ENCODE results near the gene C1orf232.

DNA sequence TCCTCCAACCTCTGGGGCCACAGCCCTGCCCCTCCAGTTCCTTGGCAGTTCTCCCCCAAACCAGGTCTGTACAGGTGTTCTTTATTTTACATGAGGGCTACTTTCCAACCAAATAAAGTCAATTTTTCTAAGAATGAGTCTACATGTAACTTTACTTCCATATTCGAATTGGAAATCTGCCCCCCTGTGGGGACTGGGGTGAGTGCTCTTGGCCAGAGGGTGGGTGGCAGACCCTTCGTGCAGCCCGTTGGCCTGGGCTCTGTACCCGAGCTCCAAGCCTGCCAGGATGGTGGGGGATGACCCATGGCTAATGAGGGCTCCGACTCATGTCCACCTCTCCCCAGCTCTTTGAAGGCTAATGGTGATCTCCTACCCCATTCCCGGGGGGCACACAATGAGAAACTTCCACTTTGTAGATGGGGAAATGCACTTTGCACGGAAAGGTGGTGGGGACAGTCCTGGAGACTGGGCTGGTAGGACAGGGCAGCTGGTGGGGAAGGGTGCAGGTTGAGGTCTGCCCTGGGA, 21.1 kb upstream of the C1orf232 start:
- no peak for TF ChIP-seq EZH2 (IDR thresholded peaks at IDR 0.05)
- TF ChIP-seq, protein P1, sequence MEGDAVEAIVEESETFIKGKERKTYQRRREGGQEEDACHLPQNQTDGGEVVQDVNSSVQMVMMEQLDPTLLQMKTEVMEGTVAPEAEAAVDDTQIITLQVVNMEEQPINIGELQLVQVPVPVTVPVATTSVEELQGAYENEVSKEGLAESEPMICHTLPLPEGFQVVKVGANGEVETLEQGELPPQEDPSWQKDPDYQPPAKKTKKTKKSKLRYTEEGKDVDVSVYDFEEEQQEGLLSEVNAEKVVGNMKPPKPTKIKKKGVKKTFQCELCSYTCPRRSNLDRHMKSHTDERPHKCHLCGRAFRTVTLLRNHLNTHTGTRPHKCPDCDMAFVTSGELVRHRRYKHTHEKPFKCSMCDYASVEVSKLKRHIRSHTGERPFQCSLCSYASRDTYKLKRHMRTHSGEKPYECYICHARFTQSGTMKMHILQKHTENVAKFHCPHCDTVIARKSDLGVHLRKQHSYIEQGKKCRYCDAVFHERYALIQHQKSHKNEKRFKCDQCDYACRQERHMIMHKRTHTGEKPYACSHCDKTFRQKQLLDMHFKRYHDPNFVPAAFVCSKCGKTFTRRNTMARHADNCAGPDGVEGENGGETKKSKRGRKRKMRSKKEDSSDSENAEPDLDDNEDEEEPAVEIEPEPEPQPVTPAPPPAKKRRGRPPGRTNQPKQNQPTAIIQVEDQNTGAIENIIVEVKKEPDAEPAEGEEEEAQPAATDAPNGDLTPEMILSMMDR (IDR thresholded peaks at IDR 0.05), result no peak

All from neural progenitor cell (in vitro differentiated cells).